Measurements from ENCODE around the gene SPSB4.
A peak's percentile ranks its signal among the peaks of the same experiment; 100 is the strongest.
"Not testable (repeated sequence)": the region's sequence is repeated elsewhere in the genome, so short reads cannot be mapped to it uniquely, and the experiment has no call there.

Gene SPSB4

GRCh38 chr3:141096981-141097380 is 45.8 kb downstream of the SPSB4 start:
- no peak for DNase-seq

GRCh38 chr3:141100112-141100511 is 49.0 kb downstream of the SPSB4 start:
- no peak for DNase-seq

- no peak for DNase-seq
Measured at GRCh38 chr3:141100531-141101320, 49.6 kb downstream of the SPSB4 start.

GRCh38 chr3:141102372-141102771 is 51.2 kb downstream of the SPSB4 start:
- no peak for DNase-seq

- no peak for DNase-seq
Measured at GRCh38 chr3:141103067-141103466, 51.9 kb downstream of the SPSB4 start.

- DNase-seq = no peak
Measured at GRCh38 chr3:141103503-141103902, 52.4 kb downstream of the SPSB4 start.

- DNase-seq = no peak
Measured at GRCh38 chr3:141104151-141104821, 53.1 kb downstream of the SPSB4 start.

- peak; percentile 51 to 67 for DNase-seq
Measured at GRCh38 chr3:141105828-141106628, 54.9 kb downstream of the SPSB4 start.

GRCh38 chr3:141106842-141107241 is 55.7 kb downstream of the SPSB4 start:
- no peak for DNase-seq

- no peak for DNase-seq
Measured at GRCh38 chr3:141108039-141108438, 56.9 kb downstream of the SPSB4 start.

- DNase-seq = no peak
Measured at GRCh38 chr3:141109751-141110150, 58.6 kb downstream of the SPSB4 start.

- no peak for DNase-seq
Measured at GRCh38 chr3:141110322-141110721, 59.2 kb downstream of the SPSB4 start.

- DNase-seq = no peak
Measured at GRCh38 chr3:141111364-141112155, 60.4 kb downstream of the SPSB4 start.

GRCh38 chr3:141112686-141113297 is 61.6 kb downstream of the SPSB4 start:
- no peak for DNase-seq

GRCh38 chr3:141113680-141114079 is 62.5 kb downstream of the SPSB4 start:
- not testable (repeated sequence) for DNase-seq

GRCh38 chr3:141114179-141114745 is 63.1 kb downstream of the SPSB4 start:
- DNase-seq = no peak

- no peak for DNase-seq
Measured at GRCh38 chr3:141114816-141115460, 63.8 kb downstream of the SPSB4 start.

- DNase-seq = no peak
Measured at GRCh38 chr3:141115789-141116541, 64.8 kb downstream of the SPSB4 start.

- no peak for DNase-seq
Measured at GRCh38 chr3:141116721-141117120, 65.6 kb downstream of the SPSB4 start.

- DNase-seq = not testable (repeated sequence)
Measured at GRCh38 chr3:141117982-141118381, 66.8 kb downstream of the SPSB4 start.

Data from CD4-positive, alpha-beta T cell treated with Interferon alpha-2 for 1 hour (primary cell).